Stimulated activated CD8-positive, alpha-beta memory T cell treated with anti-CD3 and anti-CD28 coated beads, Interleukin-4, amount 100 ng/mL, for 4 hours (primary cell): ENCODE measurements around the gene LAMB2.

Source experiments
- DNase-seq, 2 donors: peaks; one replicate each; pipeline ENCODE4 v3.0.0-alpha.2; 2020; ENCODE audit warnings: low read depth in 2 of 2, low spot score in 1 of 2

The LAMB2 gene

DNA sequence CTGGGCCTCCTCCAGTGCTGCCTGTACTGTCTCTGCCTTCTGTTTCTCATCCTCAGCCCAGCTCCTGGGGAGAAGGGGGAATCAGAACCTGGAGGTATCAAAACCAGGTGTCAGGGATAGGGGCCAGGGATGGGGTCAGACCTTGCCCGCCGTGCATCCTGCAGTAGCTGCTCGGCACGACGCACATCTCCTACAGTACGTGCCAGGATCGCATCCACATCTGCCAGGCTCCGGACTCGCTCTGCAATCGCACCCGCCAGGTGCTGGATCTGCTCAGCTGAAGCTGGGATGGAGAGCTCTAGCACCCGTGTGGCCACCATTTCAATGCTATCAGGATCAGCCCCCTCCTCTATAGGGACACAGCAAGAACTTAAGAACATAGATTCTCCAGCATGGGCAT, 10.8 kb downstream of the LAMB2 start:
- DNase-seq, result no peak

DNA sequence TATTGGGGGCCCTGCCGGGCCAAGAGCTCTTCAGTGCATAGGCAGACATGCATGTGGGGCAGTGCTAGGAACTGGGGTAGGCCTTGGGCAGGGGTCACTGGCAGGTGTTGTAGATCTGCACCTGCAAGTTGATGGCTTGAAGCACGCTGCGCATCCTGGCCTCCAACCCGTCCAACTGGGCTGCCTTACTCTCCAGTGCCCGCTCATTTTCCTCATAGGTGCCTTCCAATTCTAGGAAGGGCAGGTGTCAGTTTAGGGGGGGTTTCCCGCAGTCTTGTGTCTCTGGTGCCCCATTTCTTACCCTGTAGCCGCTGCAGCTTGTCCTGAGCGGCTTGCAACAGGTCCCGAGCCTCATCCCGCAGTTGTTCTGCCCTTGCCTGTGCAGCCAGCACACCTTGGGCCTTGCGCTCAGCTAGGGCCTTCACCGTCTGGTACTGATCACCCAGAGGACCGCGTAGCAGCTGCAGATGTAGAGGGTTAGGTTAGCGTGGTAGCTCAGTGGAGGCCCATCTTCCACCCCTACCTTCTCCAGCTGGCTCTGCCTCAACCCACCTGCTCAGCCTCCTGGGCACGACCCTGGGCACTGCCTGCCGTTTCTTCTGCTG, 11.6 kb downstream of the LAMB2 start:
- no peak for DNase-seq

DNA sequence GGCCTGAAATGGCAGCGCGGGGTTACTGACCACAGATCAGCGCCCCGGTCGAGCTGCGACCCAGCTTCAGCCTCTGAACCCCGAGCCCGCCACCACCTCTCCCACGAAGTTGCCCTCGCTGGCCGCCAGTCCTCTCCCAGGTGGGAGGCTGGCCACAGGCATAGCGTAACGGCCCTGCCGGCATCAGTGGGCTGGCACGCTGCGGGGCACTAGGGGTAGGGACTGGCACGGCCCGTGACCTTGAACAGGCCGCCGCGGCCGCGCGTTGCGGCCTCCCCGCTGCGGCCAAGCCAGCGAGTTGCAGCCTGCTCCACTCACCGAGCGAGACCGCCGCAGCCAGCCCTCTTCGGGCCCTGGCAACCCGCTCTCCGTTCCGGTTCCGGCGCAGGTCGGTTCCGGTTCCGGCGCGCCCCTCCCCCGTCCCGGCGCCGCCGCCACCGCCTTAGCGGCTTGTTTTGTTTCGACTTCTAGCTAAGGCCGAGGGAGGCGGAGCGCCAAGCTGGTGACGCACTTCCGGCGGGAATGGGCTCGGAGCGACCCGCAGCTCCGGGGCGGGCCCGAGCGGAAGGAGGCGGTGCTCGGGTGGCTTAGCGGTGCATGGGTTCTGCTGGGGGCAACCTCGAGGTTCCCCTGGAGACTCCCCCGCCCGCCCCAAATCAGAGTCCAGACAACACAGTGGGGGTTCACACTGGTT, 12.3 kb downstream of the LAMB2 start, which contains the start of gene USP19:
Gene USP19, minus strand, starts transcription at position 386 of the 694 bp plus-strand sequence. CDS start 1,678 bp downstream, outside the sequence.
- DNase-seq, result peak; percentile 78 to 89

DNA sequence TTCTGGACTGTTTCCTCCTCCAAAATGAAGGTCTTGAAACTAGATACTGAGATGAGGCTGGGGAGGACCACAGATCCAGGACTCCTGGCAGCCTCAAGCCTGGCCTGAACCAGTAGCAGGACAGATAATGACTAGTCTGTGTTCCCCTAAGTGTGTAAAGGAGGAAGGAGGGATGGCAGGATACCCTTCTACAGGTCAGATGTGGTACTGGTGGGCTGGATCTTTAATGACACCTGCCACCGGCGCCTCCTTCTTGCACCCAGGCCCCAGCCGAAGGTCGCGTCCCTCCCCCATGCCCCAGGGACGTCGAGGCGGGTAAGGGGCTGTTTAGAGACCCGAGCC, 12.8 kb downstream of the LAMB2 start:
- no peak for DNase-seq

DNA sequence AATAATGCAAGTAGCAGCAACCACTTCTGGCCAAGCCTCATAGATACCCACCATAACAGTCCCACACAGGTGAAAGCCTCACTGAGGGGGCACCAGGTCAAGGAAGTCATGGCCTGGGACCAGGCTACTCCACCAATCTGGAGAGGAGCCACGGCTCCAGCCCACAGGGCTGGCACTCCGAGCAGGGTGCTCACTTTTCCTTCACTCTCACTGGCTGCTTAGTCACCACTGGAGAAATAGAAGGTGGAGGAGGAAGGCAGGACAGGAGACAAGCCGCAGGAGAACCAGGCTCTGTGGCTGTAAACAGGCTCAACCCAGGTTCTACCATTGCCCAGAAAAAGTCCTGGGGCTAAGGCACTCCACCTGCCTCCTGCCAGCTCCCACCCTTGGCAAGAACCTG, 13.4 kb downstream of the LAMB2 start:
- no peak for DNase-seq

DNA sequence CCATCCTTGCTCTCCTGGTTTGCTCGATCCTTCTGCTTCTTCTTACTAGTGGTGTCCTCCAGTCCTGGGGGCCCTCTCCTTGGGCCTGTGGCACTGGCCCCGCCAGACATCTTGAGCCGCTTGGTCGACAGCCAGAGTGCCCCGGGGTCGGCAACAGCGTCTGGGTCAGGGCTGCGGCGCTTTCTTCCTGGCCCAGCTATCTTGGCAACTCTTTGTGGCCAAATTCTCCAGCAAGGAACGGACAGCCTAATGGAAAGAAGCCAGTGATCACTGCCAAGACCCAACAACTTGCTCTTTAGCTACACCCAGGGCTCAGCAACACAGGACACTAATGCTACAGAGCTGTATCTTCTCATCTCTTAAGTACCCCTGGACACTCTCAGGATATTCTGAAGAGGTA, 13.8 kb downstream of the LAMB2 start:
- DNase-seq, result no peak

DNA sequence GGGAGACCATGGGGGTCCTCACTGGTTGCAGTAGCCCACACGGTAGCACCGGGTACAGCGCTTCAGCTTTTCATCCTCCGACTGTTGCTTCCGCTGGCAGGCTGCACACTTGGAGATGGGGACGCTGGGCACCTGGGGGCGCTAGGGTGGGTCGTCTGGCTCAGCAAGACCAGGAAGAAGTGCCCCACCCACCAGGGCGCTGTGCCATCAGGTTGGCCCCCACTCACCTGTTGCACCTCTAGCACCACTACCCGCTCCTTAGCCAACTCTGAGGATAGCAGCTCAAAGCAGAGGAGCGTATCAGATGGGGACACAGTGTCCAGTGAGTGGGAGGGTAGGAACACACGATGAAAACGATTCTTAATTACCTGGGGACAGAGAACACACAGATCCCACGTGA, 20.6 kb downstream of the LAMB2 start:
- DNase-seq, result no peak

DNA sequence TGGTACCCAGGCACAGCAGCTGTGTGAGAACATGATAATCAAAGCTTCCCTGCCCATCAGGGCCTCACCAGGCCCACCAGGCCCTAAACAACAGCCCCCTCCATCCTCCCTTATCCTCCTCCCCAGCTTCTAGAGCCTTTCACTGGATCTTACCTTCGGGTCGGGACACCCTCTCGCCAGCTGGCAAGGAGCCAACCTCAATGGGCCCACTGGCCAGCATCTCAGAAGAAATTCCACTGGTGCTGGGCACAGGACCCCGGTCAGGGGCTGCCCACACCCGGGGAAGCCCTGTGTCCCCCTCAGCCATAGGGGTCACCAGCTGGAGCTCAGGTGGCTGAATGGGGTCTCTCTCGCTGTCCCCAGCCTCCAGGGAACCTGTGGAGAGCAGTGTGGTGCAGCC, 21.5 kb downstream of the LAMB2 start:
- no peak for DNase-seq

DNA sequence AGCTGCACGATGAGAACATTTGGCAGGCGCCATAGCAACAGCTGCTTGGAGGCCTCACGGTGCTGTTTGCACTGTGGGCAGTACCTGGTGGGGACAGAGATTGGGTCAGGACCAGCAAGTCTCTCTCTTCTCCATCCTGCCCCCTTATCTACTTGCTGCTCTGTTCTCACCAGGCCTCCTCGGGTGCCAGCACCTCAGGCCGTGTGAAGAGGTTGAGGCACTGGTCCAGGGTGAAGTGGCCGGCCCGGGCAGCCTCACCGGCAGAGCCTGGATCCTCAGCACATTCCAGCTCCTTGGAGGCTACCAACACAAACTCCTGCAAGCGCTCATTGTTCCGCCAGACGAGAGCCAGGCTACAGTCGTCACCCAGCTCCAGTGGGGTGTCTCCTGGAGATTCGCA, 22.1 kb downstream of the LAMB2 start:
- DNase-seq, result no peak

DNA sequence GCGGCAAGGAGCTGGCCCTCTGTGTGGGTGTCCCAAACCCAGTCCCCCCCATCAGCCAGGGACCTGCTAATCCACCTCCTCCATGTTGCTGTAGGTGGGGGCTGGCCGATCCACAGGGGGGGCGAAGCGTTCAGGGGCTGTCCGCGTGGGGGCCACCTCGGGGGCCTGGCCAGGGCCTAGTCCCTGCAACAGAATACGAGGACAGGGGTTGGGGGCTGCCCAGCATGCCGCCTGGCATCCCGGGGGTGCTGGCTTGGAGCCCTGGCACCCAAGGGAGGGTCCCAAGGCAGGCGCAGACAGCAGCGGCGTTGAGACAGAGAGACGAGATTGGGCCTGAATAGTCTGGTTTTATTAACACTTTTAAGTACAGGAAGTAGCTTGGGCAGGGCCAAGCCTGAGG, 24.5 kb downstream of the LAMB2 start:
- no peak for DNase-seq

DNA sequence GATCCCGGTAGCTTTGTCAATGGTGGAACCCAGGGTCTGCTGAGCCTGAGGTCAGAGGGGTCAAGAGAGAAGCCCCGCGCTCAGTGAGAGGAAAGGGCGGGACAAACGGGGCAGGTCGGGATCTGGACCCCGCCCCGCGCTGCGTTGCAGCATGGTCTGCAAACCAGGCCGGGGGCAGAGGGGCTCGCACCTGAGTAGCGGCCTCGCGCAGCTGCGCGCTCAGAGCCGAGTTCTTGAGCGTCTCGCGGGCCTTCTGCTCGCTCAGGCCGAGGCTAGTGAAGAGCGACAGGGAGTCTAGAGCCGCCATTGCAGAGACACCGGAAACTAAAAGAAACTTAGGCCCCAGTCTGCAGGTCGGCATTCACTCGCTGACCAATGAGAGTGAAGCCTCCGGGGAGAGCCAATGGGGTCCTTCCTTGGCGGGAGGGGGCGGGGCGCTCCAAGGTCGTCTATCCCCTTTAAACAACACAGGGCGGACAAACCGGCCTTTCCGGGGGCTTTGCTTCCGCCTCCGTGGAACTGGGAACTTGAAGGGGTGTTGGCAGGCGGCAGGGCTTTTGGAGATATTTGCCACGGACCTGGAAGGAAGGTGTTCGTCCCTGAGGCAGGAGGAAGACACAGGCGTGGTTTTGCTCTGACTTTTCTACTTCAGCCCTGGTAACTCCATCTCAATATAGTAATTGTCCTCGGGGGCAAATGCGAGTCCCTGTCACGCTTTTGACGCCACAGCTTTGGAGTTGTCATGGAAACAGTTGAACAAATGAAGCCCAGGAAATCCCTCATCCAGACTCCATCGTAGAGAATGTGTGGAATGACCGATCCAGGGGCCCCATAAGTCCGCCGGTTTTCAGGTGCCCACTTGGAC, 28.2 kb downstream of the LAMB2 start, which contains the start of gene QARS1:
Gene QARS1, minus strand, starts transcription at position 331 of the 865 bp plus-strand sequence. Its CDS starts 24 bp downstream, at position 307.
- peak; percentile 77 for DNase-seq

DNA sequence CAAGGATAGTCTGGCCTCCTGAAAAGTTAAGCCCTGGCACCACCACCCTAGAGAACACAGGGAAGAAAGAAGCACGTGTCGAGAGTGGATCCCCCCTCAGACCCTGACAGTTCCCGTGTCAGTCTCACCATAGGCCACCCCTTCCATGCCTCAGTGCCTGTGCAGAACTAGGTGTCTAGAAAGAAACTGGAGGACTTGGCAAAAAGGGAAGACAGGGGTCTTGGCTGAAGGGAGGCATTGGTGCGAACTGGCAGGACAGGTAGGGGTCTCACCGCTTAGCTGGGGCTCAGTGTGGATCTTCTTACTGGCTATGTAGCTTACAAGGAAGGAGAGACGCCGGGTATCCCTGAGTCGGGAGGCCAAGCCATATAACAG, 28.8 kb downstream of the LAMB2 start:
- no peak for DNase-seq

DNA sequence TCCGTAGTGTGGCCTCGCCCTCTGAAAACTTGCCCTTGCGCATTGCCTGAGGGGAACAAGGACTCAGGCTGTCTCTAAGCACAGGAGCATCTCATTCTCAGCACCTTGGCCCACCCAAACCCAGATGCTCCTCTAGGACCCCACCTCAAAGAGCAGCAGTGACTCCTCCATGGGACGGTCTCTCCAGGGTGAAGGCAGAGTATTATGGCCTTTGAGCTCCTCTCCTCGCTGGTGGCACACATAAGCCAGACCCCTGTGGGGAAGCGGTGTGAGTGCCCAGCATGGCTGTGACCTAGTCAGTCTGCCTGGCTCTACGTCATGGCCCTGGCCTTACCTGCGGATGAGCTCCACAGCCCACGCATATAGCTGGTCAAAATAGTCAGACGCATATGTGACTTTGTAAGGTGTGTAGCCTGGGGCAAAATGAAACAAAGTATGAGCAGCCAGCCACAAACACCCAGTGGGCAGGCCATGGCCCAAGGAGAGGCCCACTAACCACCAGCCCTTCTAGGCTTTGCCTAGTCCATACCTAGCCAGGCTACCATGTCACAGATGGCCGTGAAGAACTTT, 32.7 kb downstream of the LAMB2 start:
- no peak for DNase-seq

DNA sequence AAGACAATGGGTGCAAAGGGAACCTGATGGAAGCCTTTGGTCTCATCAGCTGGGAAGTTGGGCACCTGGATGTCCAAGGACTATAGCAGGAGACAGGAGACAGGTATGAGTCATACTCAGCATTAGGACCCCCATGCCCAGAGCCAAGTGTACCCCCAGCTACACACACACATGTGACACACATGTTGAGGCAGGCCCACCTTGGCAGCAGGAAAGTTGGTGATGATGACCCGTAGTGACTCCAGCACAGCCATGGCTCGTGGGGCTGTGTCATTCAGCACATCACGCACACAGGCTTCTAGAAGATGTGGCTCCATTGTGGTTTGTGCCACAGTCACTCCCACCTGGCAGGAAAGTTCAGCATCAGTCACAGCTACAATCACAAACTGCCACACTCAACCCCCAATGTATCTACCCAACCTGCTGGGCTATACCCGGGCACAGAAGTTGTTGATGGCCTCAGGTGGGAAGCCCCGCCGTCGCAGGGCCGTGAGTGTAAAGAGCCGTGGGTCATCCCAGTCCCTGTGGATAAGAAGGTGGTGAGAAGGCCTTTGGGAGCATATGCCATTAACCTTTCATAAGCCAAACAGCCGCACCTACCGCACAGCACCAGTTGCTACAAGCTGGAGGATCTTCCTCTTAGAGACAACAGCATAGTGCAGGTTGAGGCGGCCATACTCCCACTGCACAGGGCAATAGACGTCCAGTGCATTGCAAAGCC, 33.8 kb downstream of the LAMB2 start:
- no peak for DNase-seq

DNA sequence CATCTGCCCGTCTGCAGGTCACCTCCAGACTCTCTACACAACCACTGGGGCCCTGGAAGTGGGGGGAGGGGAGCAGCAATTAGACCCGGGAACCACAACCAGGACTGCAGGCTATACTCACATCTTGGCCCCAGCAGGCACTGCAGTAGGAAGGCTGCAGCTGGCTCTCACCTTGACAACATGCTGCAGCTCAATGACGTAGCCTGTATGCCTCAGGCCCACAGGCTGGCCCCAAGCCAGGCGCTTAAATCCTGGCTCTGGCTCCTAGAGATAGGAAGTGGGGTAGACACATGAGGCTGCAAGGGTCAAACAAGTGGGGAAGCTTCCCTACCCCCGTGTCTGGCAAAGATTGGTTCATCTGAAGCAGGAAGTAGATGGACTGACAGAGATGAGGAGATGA, 34.4 kb downstream of the LAMB2 start:
- DNase-seq, result no peak

DNA sequence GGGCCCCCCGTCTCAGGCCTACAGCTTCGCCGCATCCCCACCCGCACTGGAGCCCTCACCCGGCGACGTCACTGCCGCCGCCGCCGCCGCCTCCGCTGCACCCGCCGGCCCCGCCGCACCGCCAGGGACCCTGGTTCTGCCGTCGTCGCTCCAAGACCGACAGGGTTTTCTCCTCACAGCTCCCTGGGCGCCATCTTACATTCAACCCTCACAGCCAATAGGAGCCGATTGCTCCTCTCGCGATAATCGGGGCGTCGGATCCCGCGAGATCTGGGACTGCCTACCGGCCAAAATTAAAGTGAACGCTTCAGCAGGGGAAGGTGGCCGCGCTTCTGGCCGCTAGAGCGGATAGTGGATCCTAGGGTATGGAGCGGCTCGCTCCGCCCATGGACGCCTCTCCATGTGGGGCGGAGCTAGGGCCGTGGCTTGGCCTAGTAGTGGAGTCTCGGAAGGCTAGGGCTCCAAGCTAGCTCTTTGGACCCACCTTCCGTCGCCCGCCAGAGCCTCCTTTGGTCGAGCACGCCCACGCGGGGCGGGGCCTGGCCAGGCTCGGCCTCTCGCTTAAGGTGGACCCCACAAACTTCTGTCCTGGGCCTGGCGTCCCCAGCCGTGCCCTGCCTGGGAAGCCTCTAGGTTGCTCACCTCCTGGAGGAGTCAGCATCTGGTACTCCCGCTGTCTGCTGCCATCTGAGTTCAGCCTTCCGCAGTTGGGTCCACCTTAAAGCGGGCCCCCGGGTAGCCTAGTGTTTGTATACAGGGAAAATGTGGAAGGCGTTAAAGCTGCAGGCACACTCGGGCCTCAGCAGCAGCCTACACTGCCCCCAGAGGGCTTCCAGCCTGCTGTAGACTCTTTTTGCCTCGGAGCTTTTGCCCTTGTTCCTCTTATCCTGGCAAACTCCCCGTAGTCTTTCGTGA, 38.7 kb downstream of the LAMB2 start, which contains the start of gene QRICH1:
Gene QRICH1, minus strand, starts transcription at position 219 of the 915 bp plus-strand sequence. CDS start 17,054 bp downstream, outside the sequence.
- peak; percentile 88 to 90 for DNase-seq

DNA sequence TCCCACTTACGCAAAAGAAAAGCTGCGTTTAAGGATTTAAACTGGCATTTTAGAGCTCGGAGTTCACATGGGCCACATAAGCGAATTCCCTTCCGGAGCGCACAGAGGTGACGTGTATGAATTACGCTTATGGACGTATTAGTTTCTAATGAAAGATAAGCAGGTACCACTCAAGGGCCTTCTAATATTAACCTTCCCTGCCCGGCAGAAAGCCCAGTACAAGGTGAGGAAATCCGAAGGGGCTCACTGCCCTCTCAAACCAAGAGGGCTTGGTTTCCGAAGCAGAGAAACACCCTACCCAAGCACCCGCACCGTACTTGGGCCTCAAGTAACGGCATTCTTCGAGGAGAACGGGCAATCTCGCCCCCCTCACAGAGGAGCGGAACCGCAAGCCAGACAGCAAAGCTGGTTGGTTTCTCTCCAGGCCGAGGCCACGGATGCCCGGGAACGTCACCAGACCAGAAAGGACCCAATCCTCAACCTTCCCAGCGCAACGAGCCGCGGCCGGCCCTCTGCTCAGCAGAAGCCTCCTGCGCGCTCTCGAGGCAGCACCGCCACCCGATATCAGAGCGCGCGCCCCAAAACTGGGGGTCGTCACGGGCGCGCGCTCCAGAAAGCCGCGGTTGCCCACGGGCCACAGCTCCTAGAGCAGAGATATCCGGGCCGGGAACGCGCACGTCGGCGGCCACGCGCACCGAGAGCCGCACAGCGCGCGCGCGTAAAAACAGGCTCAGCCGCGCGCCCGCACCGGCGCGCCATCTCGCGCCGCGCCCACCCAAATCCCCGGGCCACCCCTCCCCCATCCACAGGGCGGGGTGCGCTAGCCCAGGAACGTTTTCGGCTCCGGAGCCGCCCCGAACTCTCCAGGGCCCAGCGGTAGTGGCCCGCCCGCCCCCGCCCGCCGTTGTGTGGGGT, 39.7 kb downstream of the LAMB2 start:
- peak; percentile 51 to 63 for DNase-seq

DNA sequence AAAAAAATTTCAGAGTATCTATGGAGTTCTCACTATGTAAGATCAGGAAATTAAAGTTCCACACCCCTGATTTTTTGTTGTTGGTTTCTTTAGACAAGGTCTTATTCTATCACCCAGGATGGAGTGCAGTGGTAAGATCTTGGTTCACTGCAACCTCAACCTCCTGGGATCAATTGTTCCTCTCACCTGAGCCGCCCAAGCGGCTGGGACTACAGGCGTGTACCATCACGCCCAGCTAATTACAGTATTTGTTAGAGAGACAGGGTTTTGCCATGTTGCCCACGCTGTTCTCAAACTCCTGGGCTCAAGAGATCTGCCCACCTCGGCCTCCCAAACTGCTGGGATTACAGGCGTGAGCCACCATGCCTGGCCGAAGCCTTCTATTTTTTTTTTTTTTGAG, 51.4 kb downstream of the LAMB2 start:
- DNase-seq, result no peak

DNA sequence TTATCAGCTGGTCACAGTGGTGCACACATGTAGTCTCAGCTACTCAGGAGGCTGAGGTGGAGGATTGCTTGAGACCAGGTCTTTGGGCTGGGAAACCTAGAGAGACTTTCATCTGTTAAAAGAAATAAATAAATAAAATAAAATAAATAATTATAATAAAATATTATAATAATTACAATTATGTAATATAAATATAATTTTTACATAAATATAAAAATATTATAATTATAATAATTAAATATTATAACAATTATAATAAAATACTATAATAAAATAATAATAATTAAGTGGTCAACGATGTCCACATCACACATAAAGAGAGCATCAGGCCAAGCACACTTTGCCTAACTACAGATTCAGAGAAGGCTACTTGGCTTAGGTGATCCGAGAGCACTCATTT, 53.6 kb downstream of the LAMB2 start:
- no peak for DNase-seq
